NCI-H1092 (cell line): ENCODE data around the gene MTHFD1L.

Source experiments
- DNase-seq: peaks from one replicate; lab custom pipeline; 2025; lab: John Stamatoyannopoulos, UW

MTHFD1L gene

GRCh38 chr6:150898399-150899170 lies 33.1 kb downstream of the MTHFD1L start:
- no peak for DNase-seq

GRCh38 chr6:150899231-150899630 lies 33.7 kb downstream of the MTHFD1L start:
- no peak for DNase-seq

GRCh38 chr6:150900049-150900448 lies 34.5 kb downstream of the MTHFD1L start:
- no peak for DNase-seq

GRCh38 chr6:150902142-150902776 lies 36.8 kb downstream of the MTHFD1L start:
- DNase-seq = no peak

GRCh38 chr6:150905769-150906168 lies 40.3 kb downstream of the MTHFD1L start:
- no peak for DNase-seq

- no peak for DNase-seq
Measured at GRCh38 chr6:150906641-150907326, 41.3 kb downstream of the MTHFD1L start.

- DNase-seq = no peak
Measured at GRCh38 chr6:150907383-150907782, 41.9 kb downstream of the MTHFD1L start.

GRCh38 chr6:150908901-150909300 lies 43.4 kb downstream of the MTHFD1L start:
- DNase-seq = no peak

- no peak for DNase-seq
Measured at GRCh38 chr6:150910561-150910960, 45.1 kb downstream of the MTHFD1L start.

GRCh38 chr6:150914372-150914771 lies 48.9 kb downstream of the MTHFD1L start:
- DNase-seq = no peak

- DNase-seq = no peak
Measured at GRCh38 chr6:150915131-150915879, 49.8 kb downstream of the MTHFD1L start.

- DNase-seq = no peak
Measured at GRCh38 chr6:150915880-150916265, 50.4 kb downstream of the MTHFD1L start.

- DNase-seq = no peak
Measured at GRCh38 chr6:150919938-150920337, 54.4 kb downstream of the MTHFD1L start.

- no peak for DNase-seq
Measured at GRCh38 chr6:150922137-150922536, 56.6 kb downstream of the MTHFD1L start.

- no peak for DNase-seq
Measured at GRCh38 chr6:150924808-150925589, 59.5 kb downstream of the MTHFD1L start.

GRCh38 chr6:150925590-150925928 lies 60.1 kb downstream of the MTHFD1L start:
- no peak for DNase-seq

GRCh38 chr6:150925976-150926375 lies 60.5 kb downstream of the MTHFD1L start:
- no peak for DNase-seq

- DNase-seq = no peak
Measured at GRCh38 chr6:150928882-150929281, 63.4 kb downstream of the MTHFD1L start.

- DNase-seq = no peak
Measured at GRCh38 chr6:150929416-150929815, 63.9 kb downstream of the MTHFD1L start.

- no peak for DNase-seq
Measured at GRCh38 chr6:150930841-150931240, 65.3 kb downstream of the MTHFD1L start.

GRCh38 chr6:150931405-150931804 lies 65.9 kb downstream of the MTHFD1L start:
- DNase-seq = no peak

- DNase-seq = no peak
Measured at GRCh38 chr6:150932996-150933395, 67.5 kb downstream of the MTHFD1L start.
